ENCODE data around the gene SERGEF.

SERGEF gene

DNA sequence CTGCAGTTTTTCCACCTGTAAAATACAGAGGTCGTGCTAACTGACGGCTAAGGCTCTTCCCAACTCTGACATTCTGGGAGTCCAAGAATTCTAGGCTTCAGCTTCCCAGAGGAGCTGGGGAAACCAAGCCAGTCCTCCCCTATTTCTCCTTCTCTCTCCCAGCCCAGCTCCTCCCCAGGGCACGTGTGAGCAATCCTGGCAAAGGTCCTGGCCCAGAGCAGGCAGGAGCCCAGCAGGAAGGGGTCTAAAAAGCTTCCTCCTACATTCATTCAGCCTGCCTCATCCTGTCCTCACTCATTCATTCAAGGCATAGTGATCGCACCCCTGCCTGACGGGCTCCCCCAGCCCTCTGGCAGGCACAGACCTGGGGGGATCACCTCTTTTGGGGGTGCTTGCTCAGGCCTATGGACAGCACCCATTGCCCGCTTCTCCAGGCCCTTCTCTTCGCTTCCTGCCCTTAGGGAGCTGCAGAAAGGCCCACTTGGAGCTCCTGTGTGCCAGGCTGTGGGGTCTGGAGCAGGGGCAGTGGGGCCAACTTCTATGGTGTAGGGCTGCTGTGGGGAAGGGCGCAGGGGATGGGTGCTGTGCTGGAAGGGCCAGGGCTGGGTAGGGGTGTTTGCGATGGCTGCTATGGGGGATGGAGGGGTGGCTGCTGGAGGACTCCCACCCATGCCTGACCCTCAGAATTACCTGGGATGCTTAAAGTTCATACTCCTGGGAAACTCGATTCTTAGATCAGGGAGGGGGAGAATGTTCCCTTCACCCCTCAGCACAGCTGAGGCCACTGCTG lies 268.5 kb downstream of the SERGEF start:
- no peak for DNase-seq

DNA sequence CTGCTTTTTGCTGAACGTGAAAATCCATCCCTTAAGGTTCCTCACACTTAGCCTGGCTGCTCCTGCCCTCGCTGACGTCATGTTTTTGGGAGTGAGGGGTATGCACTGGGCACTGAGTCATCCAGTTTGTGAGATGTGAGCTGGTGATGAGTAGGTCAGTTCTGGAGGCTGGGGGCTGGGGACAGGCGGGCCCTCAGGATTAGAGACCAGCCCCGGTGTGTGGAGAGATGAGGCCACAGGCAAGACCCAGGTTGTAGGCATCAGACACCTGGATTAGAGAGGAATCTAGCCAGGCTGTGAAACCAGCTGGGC lies 269.1 kb downstream of the SERGEF start:
- DNase-seq: no peak

DNA sequence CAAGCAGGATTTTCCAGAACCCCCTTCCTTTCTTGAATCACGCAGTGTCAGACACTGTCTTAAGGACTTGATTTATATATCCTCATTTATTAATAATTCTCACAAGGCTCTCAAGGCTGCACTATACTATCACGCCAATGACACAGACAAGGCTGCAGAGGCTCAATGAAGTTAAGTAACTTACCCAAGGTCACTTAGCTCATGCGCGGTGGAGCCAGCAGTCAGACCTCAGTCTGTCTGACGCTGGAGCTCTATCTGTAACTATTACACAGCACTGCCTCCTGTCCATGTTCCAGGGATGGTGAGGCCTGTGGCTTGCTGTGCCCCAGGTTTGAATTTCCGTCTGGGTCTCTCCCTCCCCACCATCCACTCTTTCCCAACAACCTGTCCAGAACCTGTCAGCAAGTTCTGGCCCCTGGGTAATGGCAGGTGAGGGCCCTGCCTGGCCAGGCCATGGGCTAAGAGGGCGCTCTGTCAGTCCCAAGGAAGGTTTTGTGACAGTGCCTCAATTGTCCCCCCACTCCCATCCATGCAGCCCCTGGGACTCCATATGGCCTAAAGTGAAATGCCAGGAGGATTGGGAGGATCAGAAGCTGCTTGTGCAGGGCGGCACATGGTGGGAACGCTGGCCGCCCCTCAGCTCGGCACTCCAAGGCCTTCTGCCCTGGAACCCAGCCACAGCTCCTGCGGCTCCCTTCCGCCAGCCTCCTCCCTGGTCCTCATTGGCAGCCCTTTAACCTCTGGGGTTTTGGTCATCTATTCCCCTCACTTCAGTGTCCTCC lies 269.6 kb downstream of the SERGEF start:
- DNase-seq: no peak

DNA sequence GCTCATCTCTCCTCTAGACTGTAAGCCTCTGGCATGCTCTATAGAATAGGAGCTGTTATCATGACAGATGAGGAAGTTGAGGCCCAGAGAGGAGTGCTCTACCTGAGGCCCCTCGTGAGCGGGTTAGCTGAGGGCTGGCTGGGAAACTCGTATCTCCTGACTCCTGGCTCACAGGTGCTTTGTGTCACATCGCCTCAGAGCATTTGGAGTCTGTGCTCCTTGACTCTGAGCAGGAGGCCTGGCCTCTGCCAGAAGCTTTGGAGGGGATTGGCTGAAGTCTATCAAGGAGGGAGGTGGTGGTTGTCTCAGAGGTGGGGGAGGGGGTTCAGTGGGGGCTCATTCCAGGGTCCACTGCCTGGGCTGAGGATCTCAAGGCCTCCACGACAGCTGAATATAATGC lies 270.8 kb downstream of the SERGEF start:
- DNase-seq: no peak

DNA sequence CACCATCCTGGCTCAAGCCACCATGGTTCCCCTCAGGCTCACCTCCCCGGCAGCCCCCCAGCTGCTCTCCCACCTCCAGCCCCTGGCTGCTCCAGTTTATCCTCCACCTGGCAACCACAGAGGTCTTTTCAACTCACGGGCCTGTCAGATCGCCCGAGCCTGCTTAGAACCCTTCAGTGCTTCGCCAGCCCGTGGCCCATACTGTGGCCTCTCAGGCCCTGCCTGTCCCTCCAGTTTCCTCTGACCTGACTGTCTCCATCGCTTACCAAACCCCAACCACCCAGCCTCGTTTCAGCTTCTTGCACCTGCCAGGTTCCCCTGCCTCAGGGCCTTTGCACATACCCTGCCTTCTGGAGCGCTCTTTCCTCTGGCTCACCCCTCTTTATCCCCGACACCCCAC lies 271.4 kb downstream of the SERGEF start:
- no peak for DNase-seq

DNA sequence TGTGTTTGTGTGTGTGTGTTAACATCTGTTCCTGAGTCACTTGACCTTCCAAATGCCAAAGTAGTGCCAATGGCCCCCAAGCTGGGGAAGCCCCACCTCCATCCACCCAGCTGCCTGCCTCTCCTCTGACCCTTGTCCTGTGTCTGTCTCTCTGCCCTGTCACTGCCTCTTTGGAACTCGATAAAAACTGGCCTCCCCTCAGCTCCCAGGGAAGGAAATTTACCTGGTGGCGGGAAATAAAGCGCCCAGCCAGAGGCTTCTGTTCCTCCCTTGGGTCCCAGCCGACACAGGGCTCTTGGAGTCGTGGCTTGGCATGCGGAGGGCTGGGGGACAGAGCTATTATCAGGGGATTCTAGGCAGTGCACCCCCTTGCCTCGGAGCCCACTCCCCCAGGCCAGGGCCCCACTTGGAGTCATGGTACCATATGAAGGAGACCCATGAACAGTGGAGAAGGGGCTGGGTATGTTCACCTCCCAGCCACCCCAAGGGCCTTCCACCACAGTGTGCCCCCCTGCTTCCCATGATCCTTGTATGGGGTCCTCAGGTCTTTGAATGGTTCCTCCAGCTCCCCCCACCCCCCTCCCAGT lies 272.1 kb downstream of the SERGEF start:
- no peak for DNase-seq

DNA sequence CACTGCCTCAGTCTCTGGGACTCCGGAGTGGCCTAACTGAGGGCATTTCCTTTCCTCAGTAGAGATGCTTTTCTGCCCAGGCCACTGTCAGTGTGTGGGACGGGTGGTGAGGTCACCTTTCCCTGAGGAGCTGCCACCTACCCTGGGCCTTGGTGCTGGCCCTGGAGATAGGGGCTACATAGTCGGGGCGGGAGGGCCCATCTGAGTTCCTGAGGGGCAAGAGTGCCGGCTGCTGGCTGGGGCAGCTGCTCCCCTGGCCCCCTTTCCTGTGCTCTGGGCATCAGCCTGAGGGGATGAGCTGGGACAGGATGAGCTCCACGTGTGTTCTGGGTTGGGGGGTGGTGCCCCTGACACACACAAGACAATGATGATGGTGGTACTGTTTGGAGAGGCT lies 272.9 kb downstream of the SERGEF start:
- DNase-seq: no peak

DNA sequence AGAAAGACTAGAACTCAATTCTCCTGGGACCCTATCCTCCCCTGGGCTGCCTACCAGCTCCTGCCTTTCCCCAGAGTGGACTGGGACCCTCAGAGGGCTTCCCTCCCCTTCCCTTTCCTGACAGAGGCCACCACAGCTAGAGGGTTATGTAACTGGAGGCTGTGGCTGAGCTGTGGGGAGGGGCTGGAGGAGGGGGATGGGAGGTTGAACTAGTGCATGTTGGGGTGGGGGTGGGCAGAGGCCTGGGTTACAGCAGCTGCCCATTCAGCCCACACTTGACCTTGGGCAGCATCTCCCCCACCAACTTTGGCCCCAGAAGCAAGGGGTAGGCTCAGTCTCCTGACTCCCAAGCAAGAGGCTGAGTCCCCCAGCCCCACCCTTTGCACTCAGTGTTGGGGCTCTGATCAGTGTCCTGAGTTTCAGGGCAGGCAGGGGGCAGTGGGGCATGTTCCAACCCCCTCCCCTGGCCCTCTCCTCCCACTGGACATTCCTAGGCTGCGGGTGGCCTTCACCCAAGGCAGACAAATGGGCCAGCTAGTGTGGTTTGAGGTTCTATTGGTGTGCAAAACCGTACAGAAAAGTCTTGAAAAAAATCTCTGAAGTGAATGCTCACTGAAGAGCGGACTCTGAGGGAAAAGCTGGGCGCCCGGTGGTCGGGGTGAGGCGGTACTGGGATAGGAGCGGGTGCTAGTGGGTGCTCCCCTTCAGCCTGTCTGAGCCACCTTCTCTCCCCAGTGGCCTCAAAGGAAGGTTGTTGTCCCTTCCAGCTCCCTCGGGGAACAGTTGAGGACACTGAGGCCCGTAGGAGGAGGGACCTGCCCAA lies 274.5 kb downstream of the SERGEF start:
- no peak for DNase-seq

All from activated naive CD4-positive, alpha-beta T cell (primary cell).